GM19351 (cell line): ENCODE data around the gene MRPL44.
"Not testable (repeated sequence)": the region's sequence is repeated elsewhere in the genome, so short reads cannot be mapped to it uniquely, and the experiment has no call there.

ENCODE experiments used
- ATAC-seq: cut with Tn5 transposase; IDR thresholded peaks from one replicate; pipeline ENCODE4 v1.9.1; 2021; ENCODE audit warnings: mild to moderate bottlenecking, moderate library complexity; ENCODE audit not compliant: unreplicated experiment

Gene MRPL44

GRCh38 chr2:224000662-224001061 lies 43.4 kb downstream of the MRPL44 start:
- ATAC-seq: not testable (repeated sequence)

- no peak for ATAC-seq
Measured at GRCh38 chr2:224004105-224004695, 46.9 kb downstream of the MRPL44 start.

- no peak for ATAC-seq
Measured at GRCh38 chr2:224008702-224009261, 51.5 kb downstream of the MRPL44 start.

- no peak for ATAC-seq
Measured at GRCh38 chr2:224009605-224010315, 52.5 kb downstream of the MRPL44 start.

- no peak for ATAC-seq
Measured at GRCh38 chr2:224011837-224012236, 54.6 kb downstream of the MRPL44 start.

GRCh38 chr2:224014336-224014735 lies 57.1 kb downstream of the MRPL44 start:
- ATAC-seq: no peak

GRCh38 chr2:224016963-224017362 lies 59.7 kb downstream of the MRPL44 start:
- no peak for ATAC-seq
